Heart left ventricle (tissue), 16 donors: Measurements from ENCODE around the gene ATP6V0A4. TPM values are rescaled to one million over a fixed set of nuclear protein-coding genes. Genes with fewer than 3 reads are reported as not detected.

ENCODE experiments used
- ATAC-seq, 4 donors: fragments of 200-7000 bp; cut with Tn5 transposase; one replicate each; pipeline ENCODE4 v1.9.1; 2020 to 2022; ENCODE audit warnings: moderate library complexity in 4 of 4, mild to moderate bottlenecking in 3 of 4, moderate number of reproducible peaks in 1 of 4
- DNase-seq, 5 donors: peaks; one replicate each; pipeline ENCODE4 v3.0.0-alpha.2; 2020
- H3K27ac ChIP-seq, 12 donors: fragments of 200-600 bp; sonication (generic) in 4 of 12; one replicate each; pipeline versions ENCODE4 v1.5.0 to v1.8.0; 2016 to 2022; ENCODE audit warnings: mild to moderate bottlenecking in 2 of 12
- H3K27me3 ChIP-seq, 9 donors: fragments of 200-600 bp; sonication (generic) in 2 of 9; one replicate each; pipeline versions ENCODE4 v1.5.1 to v1.8.0; 2016 to 2022; ENCODE audit warnings: mild to moderate bottlenecking in 3 of 9
- H3K36me3 ChIP-seq, 9 donors: fragments of 200-600 bp; sonication (generic) in 2 of 9; one replicate each; pipeline versions ENCODE4 v1.5.0 to v1.8.0; 2018 to 2022; ENCODE audit warnings: mild to moderate bottlenecking in 2 of 9
- H3K4me1 ChIP-seq, 12 donors: fragments of 200-600 bp; sonication (generic) in 4 of 12; one replicate each; pipeline versions ENCODE4 v1.5.0 to v1.8.0; 2016 to 2022; ENCODE audit warnings: mild to moderate bottlenecking in 3 of 12
- H3K4me3 ChIP-seq, 12 donors: fragments of 200-600 bp; sonication (generic) in 4 of 12; one replicate each; pipeline versions ENCODE4 v1.5.0 to v1.8.0; 2017 to 2022; ENCODE audit warnings: mild to moderate bottlenecking in 9 of 12, moderate library complexity in 4 of 12
- H3K9me3 ChIP-seq, 12 donors: fragments of 200-600 bp; sonication (generic) in 4 of 12; one replicate each; pipeline versions ENCODE4 v1.5.0 to v1.8.0; 2016 to 2022; ENCODE audit warnings: mild to moderate bottlenecking in 1 of 12
- POLR2A ChIP-seq, 2 donors: fragments of 450-650 bp; IDR thresholded peaks; one replicate each; pipeline ENCODE4 v1.6.1; 2017; ENCODE audit warnings: antibody characterized with exemption in 2 of 2, mild to moderate bottlenecking in 2 of 2, moderate library complexity in 2 of 2
- WGBS, 4 donors: extraction: QIAGEN DNeasy Blood & Tissue Kit in 2 of 4; methylation state at CpG; one replicate each; pipeline versions ENCODE4 v1.1.5 to v1.1.7; 2013 to 2018; 5-methylcytosine and 5-hydroxymethylcytosine counted together
- intact Hi-C, 10 donors: fragments of 100-400 bp; cut with DNase I; formaldehyde crosslinking; loops; one replicate each; pipeline versions ENCODE4 v1.11.1 to v1.14.2; 2022
- polyA plus RNA-seq, 2 donors: library from polyadenylated mRNA; stranded (reverse); fragments of 200-250 nt; gene quantifications; one replicate each; pipeline ENCODE4 v1.2.3, GENCODE V29; 2013
- total RNA-seq, 9 donors: library from RNA; depleted of rRNA in 2 of 9; stranded (reverse); fragments of >200 nt in 2 of 9; fragmentation: NEBNext Ultra II Directional in 3 of 9; extraction: Animal tissue kit (Norgen Biotek cat#: 25700) in 3 of 9; gene quantifications; one replicate each; pipeline versions ENCODE4 v1.1.0 to v1.2.4, GENCODE V29; 2016 to 2023
- TF ChIP-seq, protein P1 (sequence below), 12 donors: fragments of 200-600 bp; sonication (generic) in 4 of 12; IDR thresholded peaks; one replicate each; pipeline versions ENCODE4 v1.5.0 to v1.8.0; 2018 to 2022; ENCODE audit warnings: antibody characterized with exemption in 12 of 12, mild to moderate bottlenecking in 5 of 12
- donor health status: ischemic (EF 13 %, LVEDD 7.1; RV severe dilation, severe dysfunction).
- donor health status: healthy with polysubstance abuse.
- donor health status: DM: no; HTN: yes; CAD: no.
- donor health status: DM: no; HTN: no; CAD: no.
- donor health status: ischemic (EF 25% LVEDD 6.9; RV normal size, moderate dysfunction).
- donor health status: ischemic (EF 25% LVEDD 5.7; RV mildly dilated, moderate dysfunction).
- donor health status: healthy.
- donor health status: DM: yes; HTN: yes; CAD: no.
- donor health status: ischemic (EF 35%, LVEDD 5.7; RV mildly dilated, moderate dysfunction).
- donor health status: nonischemic (EF 11% LVEDD 7.7; RV severe dilation, severe dysfunction).
- donor health status: DM: yes; HTN: yes; CAD: no.
- donor health status: PGD.
- donor health status: ischemic (EF 29% LVEDD 5.4; RV normal size, mild dysfunction).
- donor health status: nonischemic (EF 23%, LVEDD 6.1; RV moderate dilation, normal function).

The ATP6V0A4 gene
- total and polyA plus RNA-seq, 11 donors, result not detected

GRCh38 chr7:138748666-138749065 is 49.3 kb downstream of the ATP6V0A4 start:
- 88 to 91% (median 90%) methylated on average over 6 of the region's 6 CpGs for WGBS, 4 donors
- H3K4me1 ChIP-seq, result peaks cover 0 to 3% (median 0%) of the 10 kb centered on the region in 12 donors
- DNase-seq (no peak), ATAC-seq (no peak)
- H3K4me3 ChIP-seq, result no peak overlapping the region
- TF ChIP-seq, protein P1, sequence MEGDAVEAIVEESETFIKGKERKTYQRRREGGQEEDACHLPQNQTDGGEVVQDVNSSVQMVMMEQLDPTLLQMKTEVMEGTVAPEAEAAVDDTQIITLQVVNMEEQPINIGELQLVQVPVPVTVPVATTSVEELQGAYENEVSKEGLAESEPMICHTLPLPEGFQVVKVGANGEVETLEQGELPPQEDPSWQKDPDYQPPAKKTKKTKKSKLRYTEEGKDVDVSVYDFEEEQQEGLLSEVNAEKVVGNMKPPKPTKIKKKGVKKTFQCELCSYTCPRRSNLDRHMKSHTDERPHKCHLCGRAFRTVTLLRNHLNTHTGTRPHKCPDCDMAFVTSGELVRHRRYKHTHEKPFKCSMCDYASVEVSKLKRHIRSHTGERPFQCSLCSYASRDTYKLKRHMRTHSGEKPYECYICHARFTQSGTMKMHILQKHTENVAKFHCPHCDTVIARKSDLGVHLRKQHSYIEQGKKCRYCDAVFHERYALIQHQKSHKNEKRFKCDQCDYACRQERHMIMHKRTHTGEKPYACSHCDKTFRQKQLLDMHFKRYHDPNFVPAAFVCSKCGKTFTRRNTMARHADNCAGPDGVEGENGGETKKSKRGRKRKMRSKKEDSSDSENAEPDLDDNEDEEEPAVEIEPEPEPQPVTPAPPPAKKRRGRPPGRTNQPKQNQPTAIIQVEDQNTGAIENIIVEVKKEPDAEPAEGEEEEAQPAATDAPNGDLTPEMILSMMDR (IDR thresholded peaks at IDR 0.05), result no peak
- no peak for TF ChIP-seq POLR2A (IDR thresholded peaks at IDR 0.05)
- H3K27me3 ChIP-seq, result peaks cover 0 to 13% (median 0%) of the 10 kb centered on the region in 9 donors
- H3K27ac ChIP-seq, result no peak overlapping the region
- H3K36me3 ChIP-seq, result no peaks in the 10 kb centered on the region
- intact Hi-C loops, result no loop called here
- no peaks in the 10 kb centered on the region for H3K9me3 ChIP-seq

GRCh38 chr7:138746073-138746472 is 51.9 kb downstream of the ATP6V0A4 start:
- intact Hi-C loops, result no loop called here
- no peak for ATAC-seq
- no peak overlapping the region for H3K27ac ChIP-seq
- no peak for TF ChIP-seq POLR2A (IDR thresholded peaks at IDR 0.05)
- TF ChIP-seq, protein P1 (IDR thresholded peaks at IDR 0.05), result no peak
- H3K4me3 ChIP-seq, result no peak overlapping the region
- WGBS, 4 donors, result 84 to 94% (median 91%) methylated on average over 4 of the region's 4 CpGs
- no peak for DNase-seq
- peaks cover 0 to 8% (median 0%) of the 10 kb centered on the region in 9 donors for H3K27me3 ChIP-seq
- H3K36me3 ChIP-seq, result no peaks in the 10 kb centered on the region
- no peaks in the 10 kb centered on the region for H3K9me3 ChIP-seq
- no peaks in the 10 kb centered on the region for H3K4me1 ChIP-seq

GRCh38 chr7:138745189-138745588 is 52.8 kb downstream of the ATP6V0A4 start:
- intact Hi-C loops, result no loop called here
- H3K36me3 ChIP-seq, result no peaks in the 10 kb centered on the region
- peaks cover 0 to 1% (median 0%) of the 10 kb centered on the region in 9 donors for H3K27me3 ChIP-seq
- no peak overlapping the region for H3K4me3 ChIP-seq
- TF ChIP-seq POLR2A (IDR thresholded peaks at IDR 0.05), result no peak
- TF ChIP-seq, protein P1 (IDR thresholded peaks at IDR 0.05), result no peak
- H3K4me1 ChIP-seq, result no peaks in the 10 kb centered on the region
- no peak for ATAC-seq
- DNase-seq, result no peak
- H3K9me3 ChIP-seq, result no peaks in the 10 kb centered on the region
- WGBS, 4 donors, result 89 to 92% (median 89%) methylated on average over 7 of the region's 7 CpGs
- H3K27ac ChIP-seq, result no peak overlapping the region

GRCh38 chr7:138741453-138741735 is 56.6 kb downstream of the ATP6V0A4 start:
- H3K27ac ChIP-seq, result no peak overlapping the region
- no peaks in the 10 kb centered on the region for H3K27me3 ChIP-seq
- H3K9me3 ChIP-seq, result no peaks in the 10 kb centered on the region
- no peaks in the 10 kb centered on the region for H3K4me1 ChIP-seq
- H3K4me3 ChIP-seq, result no peak overlapping the region
- no peak for ATAC-seq
- intact Hi-C loops, result loop anchor here in 1 of 10 donors (2.0 kb wide), 1 partner anchor 581 kb away; no protein-coding TSS in a partner anchor
- 85 to 94% (median 89%) methylated on average over 5 of the region's 5 CpGs for WGBS, 4 donors
- DNase-seq, result no peak
- TF ChIP-seq, protein P1 (IDR thresholded peaks at IDR 0.05), result no peak
- no peak for TF ChIP-seq POLR2A (IDR thresholded peaks at IDR 0.05)
- no peaks in the 10 kb centered on the region for H3K36me3 ChIP-seq
